GM21528 (cell line): ENCODE data around the gene CLK2.
A peak's percentile ranks its signal among the peaks of the same experiment; 100 is the strongest.
"Not testable (repeated sequence)": the region's sequence is repeated elsewhere in the genome, so short reads cannot be mapped to it uniquely, and the experiment has no call there.

ENCODE experiments used
- ATAC-seq: cut with Tn5 transposase; IDR thresholded peaks from one replicate; pipeline ENCODE4 v1.9.1; 2021; ENCODE audit warnings: mild to moderate bottlenecking, moderate library complexity; ENCODE audit not compliant: unreplicated experiment, low FRiP score

Gene CLK2

DNA sequence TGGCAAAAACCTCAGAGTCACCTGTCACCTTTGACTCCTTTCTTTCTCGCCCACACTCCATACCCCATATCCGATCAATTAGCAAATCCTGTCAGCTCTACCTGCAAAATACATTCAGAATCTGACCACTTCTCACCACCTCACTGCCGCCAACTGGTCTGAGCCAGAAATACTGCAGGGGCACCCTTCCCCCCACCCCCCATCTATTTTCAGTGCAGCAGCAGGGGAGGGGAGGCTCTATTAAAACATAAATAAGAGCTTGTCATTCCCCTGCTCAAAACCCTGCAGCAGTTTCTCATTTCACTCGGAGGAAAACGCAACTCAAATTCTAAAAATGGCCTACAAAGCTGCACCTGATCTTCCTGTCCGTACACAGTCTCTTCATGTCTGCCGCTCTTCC, 24.1 kb upstream of the CLK2 start:
- no peak for ATAC-seq

DNA sequence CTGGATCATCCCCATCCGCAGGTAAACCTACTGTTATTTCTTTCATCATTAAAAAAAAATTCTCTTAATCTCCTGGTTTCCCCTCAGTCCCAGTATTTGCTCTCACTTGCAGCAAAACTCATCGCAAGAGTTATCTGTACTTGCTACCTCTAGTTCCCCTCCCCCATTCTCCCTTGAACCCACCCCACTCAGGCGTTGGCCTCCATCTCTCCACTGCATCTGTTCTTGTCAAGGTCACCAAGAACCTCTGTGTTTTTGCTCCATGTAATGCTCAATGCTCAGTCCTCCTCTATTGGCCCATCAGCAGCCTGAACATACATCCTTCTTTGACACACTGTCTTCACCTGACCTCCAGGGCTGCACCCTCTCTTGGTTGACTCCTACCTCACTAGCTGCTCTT, 23.4 kb upstream of the CLK2 start:
- no peak for ATAC-seq

DNA sequence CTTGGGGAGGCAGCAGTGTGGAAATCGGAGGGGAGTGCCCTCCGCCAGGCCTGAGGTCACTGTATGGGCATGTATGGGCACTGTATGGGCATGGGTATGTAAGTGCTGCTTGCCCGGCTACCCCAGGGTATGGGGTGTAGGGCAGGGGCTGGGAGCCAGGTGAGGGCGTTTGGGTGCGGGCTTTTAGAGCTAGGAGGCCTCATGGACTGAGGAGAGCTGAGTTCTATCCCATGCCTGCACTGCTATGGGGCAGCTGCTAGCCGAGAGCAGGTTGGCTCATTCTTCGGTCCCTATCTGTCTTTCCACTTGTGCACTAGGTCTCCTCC, 22.6 kb upstream of the CLK2 start:
- ATAC-seq, result no peak

DNA sequence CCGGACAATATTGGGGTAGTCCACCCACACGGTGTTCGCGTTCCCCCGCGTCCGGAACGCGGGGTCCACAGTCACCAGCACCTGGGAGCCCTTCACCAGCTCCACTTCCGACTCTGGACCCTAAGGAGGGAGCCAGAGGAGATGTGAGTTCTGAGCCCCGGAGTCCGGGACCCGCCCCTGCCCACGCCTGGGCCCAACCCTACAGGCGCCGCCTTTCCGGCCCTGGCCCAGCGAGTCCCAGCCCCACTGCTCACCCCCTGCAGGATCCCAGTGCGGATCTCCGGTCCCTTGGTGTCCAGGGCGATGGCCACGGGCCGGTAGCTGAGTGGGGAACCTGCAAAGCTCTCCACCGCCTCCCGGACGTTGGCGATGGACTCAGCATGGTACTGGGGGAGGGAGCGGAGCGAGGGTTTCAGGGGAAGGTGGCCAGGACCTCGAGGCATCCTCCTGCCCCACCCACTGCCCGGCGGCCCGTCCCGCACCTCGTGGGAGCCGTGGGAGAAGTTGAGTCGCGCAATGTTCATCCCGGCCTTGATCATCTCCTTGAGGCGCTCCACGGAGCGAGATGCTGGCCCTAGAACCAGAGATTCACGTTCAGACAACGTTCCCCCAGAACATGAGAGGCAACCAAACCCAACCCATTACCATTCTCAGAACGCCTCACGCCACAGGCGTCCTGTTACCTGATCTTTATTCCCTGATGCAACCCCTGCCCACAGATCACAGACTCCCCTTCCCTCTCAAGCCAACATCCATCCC, 22.1 kb upstream of the CLK2 start:
- ATAC-seq, result no peak

DNA sequence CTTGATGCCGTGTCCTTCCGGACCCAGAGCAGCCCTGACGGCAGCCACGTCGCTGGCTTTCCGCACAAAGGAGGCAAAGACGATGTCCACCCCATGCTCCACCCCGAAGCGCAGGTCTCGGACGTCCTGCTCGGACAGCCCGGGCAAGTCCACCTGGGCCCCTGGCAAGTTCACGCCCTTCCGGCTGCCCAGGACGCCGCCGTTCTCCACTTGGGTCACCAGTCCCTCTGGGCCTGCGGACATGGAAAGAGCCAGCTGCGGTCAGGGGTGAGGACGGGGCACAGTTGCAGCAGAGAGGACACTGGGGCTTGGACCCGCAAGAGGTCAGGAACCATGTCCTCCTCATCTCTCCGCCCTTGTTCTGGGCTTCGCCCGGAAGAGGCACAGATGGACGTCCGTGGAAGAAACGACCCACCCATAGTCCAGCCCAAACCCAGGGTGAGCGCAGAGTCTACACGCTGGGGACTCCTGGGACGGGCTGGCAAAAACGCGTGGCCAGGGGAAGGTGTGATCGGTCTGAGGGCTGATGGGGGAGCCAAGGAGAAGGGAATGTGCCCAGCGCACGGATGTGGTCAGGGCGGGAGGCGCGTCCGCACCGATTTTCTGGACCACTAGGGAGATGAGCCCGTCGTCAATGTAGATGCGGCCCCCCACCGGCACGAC, 21.3 kb upstream of the CLK2 start:
- ATAC-seq, result no peak

DNA sequence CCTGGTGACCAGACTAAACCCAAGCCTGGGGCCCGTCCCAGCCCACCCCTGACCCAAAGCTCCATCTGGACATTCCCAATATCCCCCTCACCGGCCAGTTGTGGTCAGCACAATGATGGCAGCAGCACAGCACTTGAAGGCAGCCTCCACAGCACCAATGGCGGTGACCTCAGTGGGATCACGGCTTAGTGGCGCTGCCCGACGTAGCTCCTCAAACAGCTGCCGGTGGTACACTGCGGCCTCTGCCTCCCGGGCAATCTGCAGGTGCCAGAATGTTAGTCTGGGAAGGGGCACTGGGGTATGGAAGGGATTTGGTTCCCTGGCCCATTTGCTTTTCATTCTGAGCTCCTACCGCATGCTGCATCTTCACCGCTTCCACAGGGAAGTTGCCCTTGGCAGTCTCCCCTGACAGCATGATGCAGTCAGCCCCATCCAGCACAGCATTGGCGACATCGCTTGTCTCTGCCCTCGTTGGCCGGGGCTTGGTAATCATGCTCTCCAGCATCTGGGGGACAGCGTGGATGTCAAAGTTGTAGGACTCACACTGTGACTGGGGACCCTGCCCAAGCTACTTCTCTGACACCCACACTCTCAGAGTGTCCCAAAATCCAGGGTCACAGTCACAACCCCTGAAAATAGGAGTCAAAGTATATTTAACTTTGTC, 19.9 kb upstream of the CLK2 start:
- no peak for ATAC-seq

DNA sequence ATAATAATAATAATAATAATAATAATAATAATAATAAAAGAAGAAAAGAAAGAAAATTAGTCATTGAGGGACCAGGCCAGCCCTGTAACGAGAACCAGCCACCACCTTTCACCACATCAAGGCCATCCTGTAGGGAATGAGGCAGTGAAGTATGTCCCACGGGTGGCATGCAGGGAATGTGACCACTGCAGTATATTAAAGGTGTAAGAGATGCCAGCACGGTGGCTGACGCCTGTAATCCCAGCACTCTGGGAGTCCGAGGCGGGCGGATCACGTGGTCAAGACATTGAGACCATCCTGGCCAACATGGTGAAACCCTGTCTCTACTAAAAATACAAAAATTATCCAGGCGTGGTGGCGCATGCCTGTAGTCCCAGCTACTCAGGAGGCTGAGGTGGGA, 17.7 kb upstream of the CLK2 start:
- not testable (repeated sequence) for ATAC-seq

DNA sequence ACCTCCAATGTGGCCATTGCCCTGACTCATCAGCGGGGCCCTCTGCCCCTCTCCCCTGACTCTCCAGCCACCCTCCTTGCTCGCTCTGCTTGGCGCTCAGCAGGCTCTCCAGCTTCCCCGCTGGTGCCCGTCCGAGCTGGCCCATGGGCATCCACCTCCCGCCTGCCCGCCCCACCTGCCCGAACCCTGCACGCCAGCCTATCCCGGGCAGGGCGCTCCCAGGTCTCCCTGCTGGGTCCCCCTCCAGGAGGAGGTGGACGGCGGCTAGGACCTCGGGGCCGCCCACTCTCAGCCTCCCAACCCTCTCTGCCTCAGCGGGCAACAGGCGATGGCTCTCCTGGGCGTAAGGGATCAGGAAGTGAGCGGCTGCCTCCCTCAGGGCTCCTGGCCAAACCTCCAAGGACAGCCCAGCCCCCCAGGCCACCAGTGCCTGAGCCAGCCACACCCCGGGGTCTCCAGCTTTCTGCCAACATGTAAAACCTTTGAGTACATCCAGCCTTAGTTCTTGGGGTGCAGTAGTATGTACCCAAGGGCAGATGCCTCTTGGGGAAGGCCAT, 14.8 kb upstream of the CLK2 start:
- ATAC-seq, result no peak

DNA sequence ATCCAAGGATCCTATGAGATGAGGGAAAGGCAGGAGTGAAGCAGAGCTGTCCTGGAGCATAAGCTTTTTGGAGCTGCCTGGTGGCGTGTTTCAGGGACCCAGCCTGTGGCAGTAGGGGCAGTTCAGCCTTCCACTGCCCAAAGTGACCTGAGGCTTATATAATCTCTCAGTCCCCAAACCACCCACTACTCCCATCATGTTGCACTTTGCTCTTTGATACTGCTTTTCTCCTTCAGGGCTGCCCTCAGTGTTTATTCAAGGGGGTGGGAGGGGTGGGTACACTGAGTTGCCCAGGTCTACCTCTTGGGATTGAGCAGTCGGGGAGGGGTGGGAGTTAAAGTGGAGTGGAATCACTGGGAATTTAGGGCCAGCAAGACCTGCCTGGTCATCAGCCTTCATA, 13.2 kb upstream of the CLK2 start:
- ATAC-seq, result no peak

DNA sequence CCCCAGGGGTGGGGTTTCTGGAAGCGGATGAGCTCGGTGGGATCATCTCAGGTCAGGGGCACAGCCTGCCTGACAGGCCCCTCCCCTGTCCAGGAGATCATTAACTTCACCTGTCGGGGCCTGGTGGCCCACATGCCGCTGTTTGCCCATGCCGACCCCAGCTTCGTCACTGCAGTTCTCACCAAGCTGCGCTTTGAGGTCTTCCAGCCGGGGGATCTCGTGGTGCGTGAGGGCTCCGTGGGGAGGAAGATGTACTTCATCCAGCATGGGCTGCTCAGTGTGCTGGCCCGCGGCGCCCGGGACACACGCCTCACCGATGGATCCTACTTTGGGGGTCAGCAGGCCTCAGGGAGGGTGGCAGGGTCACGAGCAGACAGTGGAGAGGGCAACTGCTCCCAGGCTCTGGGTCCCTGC, 12.3 kb upstream of the CLK2 start:
- no peak for ATAC-seq

DNA sequence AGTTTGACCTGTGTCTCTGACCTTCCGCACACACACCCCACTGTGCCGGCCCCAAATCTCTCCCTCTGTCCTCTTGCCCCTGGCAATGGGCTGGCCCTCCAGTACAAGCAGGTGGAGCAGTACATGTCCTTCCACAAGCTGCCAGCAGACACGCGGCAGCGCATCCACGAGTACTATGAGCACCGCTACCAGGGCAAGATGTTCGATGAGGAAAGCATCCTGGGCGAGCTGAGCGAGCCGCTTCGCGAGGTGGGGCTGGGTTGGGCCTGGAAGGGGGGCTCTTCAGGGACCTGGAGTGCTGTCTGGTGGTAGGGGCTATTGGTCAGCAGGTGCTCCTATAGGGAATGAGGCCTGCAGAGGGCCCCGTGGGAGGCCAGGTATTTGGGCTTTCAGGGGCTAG, 11.8 kb upstream of the CLK2 start:
- ATAC-seq, result no peak

DNA sequence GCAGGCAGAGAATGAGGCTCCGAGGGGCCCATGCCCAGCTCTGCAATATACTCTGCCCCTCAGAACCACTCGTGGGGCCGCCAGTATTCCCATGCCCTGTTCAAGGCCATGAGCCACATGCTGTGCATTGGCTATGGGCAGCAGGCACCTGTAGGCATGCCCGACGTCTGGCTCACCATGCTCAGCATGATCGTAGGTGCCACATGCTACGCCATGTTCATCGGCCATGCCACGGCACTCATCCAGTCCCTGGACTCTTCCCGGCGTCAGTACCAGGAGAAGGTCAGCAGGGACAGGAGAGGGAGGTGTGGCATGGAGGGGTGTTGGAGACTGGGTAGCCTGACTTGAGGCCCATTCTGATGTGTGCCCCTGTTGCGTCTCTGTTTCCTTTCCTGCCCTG, 11.2 kb upstream of the CLK2 start:
- ATAC-seq, result no peak

DNA sequence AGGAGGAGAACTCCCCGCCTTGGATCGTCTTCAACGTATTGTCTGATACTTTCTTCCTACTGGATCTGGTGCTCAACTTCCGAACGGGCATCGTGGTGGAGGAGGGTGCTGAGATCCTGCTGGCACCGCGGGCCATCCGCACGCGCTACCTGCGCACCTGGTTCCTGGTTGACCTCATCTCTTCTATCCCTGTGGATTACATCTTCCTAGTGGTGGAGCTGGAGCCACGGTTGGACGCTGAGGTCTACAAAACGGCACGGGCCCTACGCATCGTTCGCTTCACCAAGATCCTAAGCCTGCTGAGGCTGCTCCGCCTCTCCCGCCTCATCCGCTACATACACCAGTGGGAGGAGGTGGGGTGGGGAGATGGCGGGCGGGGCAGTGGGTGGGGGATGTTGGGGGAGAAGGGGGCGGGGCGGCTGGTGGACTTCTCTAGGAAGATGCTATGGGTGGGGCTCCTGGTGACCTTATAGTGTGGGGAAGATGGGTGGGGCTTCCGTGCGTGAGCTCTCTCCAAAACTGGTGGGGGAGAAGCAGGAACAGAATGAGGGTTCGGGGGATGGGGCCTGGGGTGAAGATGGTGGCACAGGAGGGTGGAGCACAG, 9.3 kb upstream of the CLK2 start:
- ATAC-seq, result no peak

DNA sequence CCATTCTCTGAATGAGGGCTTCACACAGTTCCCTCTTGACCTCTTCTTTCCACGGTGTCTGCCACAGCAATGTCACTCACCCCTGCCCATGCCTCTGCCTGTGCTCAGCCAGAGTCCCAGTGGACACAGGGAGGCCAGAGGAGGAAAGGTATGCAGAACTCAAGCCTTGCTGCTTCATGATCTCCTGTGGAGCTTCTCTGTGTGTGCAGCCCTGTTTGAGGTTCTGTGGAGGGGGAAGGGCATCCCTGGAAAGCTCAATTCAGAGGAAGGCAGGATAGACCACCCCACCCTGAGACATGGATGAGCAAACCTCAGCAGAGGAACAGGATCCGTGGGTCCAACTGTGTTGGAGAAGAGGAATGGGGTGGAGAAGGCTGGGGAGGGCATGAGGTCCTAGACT, 6.0 kb upstream of the CLK2 start:
- ATAC-seq, result no peak

DNA sequence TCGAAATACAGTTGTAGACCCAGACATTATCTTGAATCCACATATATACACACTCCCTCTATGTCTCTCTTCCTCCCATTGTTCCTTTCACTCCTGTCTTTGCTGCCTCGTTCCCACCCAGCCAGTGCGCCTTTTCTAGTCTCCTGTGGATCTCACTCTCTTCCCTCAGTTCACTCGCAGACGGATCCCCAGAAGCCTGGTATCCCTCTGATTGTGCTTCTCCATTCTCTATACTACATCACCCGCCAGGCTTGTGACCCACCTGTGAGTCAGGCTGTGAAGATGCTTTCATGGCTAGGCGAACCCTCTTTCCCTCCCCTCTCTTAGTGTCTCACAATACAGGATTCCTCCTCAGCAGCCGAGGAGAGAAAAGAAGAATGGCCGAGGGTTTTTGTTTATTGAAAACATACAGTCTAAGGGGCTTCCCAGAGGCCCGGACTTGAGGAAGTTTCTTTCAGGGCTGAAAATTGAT, 5.4 kb upstream of the CLK2 start:
- ATAC-seq, result no peak

DNA sequence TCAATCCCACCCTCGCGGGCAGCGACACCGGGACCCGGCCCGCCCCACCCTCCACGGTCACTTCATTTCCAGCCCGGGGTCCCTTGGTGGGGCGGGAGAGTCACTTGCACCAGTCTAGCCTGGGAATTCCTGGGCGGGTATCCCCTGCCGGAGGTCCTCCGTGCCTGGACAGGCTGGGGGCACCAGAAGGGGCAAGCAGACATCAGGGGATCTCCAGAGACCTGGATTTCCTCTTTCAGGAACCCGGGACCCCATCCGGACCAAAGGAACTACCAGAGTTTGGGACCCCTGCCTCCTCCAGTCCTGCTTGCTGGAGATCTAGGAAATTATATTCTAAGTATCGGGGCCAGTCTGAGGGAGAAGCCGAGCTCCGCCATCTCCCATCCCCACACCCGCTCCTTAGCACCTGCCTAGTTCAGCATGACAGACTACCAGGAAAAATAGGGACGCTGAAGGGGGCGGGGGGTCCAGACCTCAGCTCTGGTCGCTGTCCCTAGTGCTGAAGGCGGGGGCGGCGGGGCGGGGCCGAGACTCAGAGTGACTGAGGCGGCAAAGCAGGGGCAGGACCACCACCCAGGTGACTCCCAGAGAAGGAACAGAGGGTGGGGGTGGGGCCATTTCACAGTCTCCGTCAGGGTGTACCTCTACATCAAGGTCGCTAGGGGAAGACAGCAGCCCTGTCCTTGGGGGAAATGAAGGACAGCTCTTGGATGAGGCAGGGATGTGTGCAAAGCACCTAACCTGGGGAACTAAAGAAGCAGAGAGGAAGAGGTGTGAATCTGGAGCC, 4.8 kb upstream of the CLK2 start:
- no peak for ATAC-seq

DNA sequence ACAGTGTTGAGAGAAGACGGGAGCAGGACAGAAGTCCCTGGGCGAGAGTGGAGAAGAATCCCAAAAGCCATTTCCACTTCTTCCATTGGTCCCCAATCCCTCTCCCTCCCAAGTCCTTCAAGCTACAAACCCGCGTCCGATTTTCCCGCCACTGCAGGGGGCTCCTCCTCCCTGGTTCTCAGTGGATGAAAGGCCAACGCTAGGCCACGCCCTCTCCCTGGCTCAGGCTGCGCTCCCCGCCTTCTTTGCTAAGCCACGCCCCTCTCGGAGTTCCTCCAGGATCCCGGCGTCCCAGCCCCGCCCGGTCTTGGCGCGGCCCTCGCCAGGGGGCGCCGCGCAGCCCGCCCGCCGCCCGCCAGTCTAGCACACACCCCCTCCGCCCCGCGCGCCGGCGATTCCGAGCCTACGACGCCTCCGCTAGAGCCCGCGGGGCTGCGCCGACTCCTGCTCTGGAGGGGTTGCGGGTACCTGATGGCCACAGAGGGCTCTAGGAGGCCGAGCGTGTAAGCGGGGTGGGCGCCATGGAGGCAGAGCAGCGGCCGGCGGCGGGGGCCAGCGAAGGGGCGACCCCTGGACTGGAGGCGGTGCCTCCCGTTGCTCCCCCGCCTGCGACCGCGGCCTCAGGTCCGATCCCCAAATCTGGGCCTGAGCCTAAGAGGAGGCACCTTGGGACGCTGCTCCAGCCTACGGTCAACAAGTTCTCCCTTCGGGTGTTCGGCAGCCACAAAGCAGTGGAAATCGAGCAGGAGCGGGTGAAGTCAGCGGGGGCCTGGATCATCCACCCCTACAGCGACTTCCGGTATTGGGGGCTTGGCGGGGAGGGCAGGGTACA, 4.0 kb upstream of the CLK2 start, which contains the start of gene HCN3:
Gene HCN3 (plus strand): TSS at position 394 of the 832 bp plus-strand sequence. CDS start 128 bp downstream, at position 522.
- peak; percentile 59 for ATAC-seq

DNA sequence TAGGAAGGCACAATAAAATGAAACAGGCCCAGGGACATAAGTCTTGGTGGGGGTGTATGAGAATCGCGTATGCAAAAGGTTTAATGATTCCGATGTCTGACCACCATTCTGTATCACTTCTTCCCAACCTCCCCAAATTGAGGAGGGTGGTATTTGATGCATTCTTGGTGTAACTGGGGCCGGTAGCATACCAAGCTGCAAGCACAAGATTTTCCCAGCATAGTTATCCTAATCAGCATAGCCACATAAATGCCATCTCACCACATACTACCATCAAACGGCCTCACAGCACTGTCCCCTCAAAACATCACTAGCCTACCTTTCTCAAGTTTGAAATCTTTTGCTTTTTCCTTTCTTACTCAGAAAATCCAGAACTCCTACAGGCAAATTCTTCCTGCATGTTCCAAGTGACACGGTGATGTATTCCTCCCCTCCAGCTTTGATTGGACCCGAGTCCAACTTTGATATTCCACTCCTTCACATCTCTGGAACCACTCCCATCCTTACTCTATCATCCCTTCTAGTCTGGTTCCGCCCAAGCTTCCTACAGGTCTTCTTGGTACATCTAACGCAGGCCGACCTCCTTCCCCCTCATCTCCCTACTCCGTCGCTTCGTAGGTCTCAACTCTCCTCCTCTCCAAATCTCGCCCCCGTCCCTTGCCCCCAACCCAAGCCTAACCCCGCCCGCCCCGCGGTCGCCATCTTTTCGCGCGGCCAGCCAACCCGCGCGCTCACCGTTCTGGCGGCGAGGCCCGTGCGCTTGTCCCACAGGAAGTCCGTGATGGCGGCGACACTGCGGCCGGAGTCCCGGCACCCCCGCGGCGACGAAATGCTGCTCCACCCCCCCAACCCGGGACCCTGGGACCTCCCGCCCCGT, 600 bp downstream of the CLK2 start:
- ATAC-seq, result peak; percentile 33
